Measurements from ENCODE around the gene RAB11FIP2. TPM values are rescaled to one million over a fixed set of nuclear protein-coding genes. Genes with fewer than 3 reads are reported as not detected.

Gene RAB11FIP2
- total RNA-seq, 2 experiments from 2014 or later: 9.7 to 12.5 TPM

GRCh38 chr10:118033905-118034304, 12.8 kb downstream of the RAB11FIP2 start:
- intact Hi-C loops (cut with DNase I, micrococcal nuclease): no loop called here
- peaks cover 18% of the 10 kb centered on the region for H3K36me3 Mint-ChIP-seq (ENCODE audit: low read depth)

GRCh38 chr10:118032564-118032963, 14.2 kb downstream of the RAB11FIP2 start:
- DNase-seq: no peak
- no peaks in the 10 kb centered on the region for H3K9me3 Mint-ChIP-seq (ENCODE audit: low read depth)
- CTCF ChIA-PET: no interaction called here
- POLR2A ChIA-PET: no interaction called here
- peaks cover 18% of the 10 kb centered on the region for H3K36me3 Mint-ChIP-seq (ENCODE audit: low read depth)
- peaks cover 27% of the 10 kb centered on the region for H3K4me1 Mint-ChIP-seq
- ATAC-seq: no peak
- H3K4me3 Mint-ChIP-seq: no peak overlapping the region
- H3K27me3 Mint-ChIP-seq: no peaks in the 10 kb centered on the region
- no peak overlapping the region for H3K27ac Mint-ChIP-seq
- intact Hi-C loops (cut with DNase I, micrococcal nuclease): no loop called here

More at GRCh38 chr10:118033905-118034304, 12.8 kb downstream of the RAB11FIP2 start:
- Mint-ChIP-seq H3K27ac (no peak overlapping the region), H3K27me3 (no peaks in the 10 kb centered on the region), H3K4me3 (no peak overlapping the region), H3K4me1 (peaks cover 25% of the 10 kb centered on the region), H3K9me3 (ENCODE audit: low read depth) (no peaks in the 10 kb centered on the region)
- ATAC-seq: no peak
- ChIA-PET POLR2A (no interaction called here), CTCF (no interaction called here)
- DNase-seq: no peak

- Mint-ChIP-seq H3K36me3 (ENCODE audit: low read depth) (peaks cover 18% of the 10 kb centered on the region), H3K27me3 (no peaks in the 10 kb centered on the region), H3K9me3 (ENCODE audit: low read depth) (no peaks in the 10 kb centered on the region), H3K27ac (no peak overlapping the region), H3K4me1 (peaks cover 22% of the 10 kb centered on the region), H3K4me3 (no peak overlapping the region)
- ATAC-seq: no peak
- intact Hi-C loops (cut with DNase I, micrococcal nuclease): no loop called here
- no peak for DNase-seq
- POLR2A ChIA-PET: no interaction called here
- CTCF ChIA-PET: no interaction called here
These were observed 15.2 kb downstream of the RAB11FIP2 start for GRCh38 chr10:118031351-118032075.

- no peak for ATAC-seq
- Mint-ChIP-seq H3K36me3 (ENCODE audit: low read depth) (peaks cover 16% of the 10 kb centered on the region), H3K27me3 (no peaks in the 10 kb centered on the region), H3K4me3 (no peak overlapping the region), H3K9me3 (ENCODE audit: low read depth) (no peaks in the 10 kb centered on the region), H3K4me1 (peaks cover 11% of the 10 kb centered on the region), H3K27ac (no peak overlapping the region)
- DNase-seq: no peak
- intact Hi-C loops (cut with DNase I, micrococcal nuclease): no loop called here
- ChIA-PET POLR2A (no interaction called here), CTCF (interaction anchor here (1.0 kb wide), 1 partner anchor 9 kb away, joined by 5 read pairs; no protein-coding TSS in a partner anchor)
These were observed 18.1 kb downstream of the RAB11FIP2 start for GRCh38 chr10:118028619-118029018.

- Mint-ChIP-seq H3K27ac (no peak overlapping the region), H3K36me3 (ENCODE audit: low read depth) (peaks cover 11% of the 10 kb centered on the region), H3K4me3 (no peak overlapping the region), H3K9me3 (ENCODE audit: low read depth) (no peaks in the 10 kb centered on the region), H3K27me3 (no peaks in the 10 kb centered on the region), H3K4me1 (peaks cover 11% of the 10 kb centered on the region)
- ChIA-PET POLR2A (no interaction called here), CTCF (interaction anchor here (0.7 to 2.3 kb wide), 2 partner anchors 12 to 51 kb away, joined by 3 to 5 read pairs; no protein-coding TSS in a partner anchor)
- intact Hi-C loops (cut with DNase I, micrococcal nuclease): no loop called here
- no peak for DNase-seq
- no peak for ATAC-seq
These were observed 19.3 kb downstream of the RAB11FIP2 start for GRCh38 chr10:118027397-118027796.

- Mint-ChIP-seq H3K36me3 (ENCODE audit: low read depth) (peaks cover 11% of the 10 kb centered on the region), H3K9me3 (ENCODE audit: low read depth) (no peaks in the 10 kb centered on the region), H3K4me3 (no peak overlapping the region), H3K27me3 (no peaks in the 10 kb centered on the region), H3K27ac (no peak overlapping the region), H3K4me1 (peaks cover 11% of the 10 kb centered on the region)
- CTCF ChIA-PET: interaction anchor here (2.3 kb wide), 1 partner anchor 13 kb away, joined by 5 read pairs; no protein-coding TSS in a partner anchor
- DNase-seq: no peak
- intact Hi-C loops (cut with DNase I, micrococcal nuclease): no loop called here
- no peak for ATAC-seq
- POLR2A ChIA-PET: no interaction called here
These were observed 19.8 kb downstream of the RAB11FIP2 start for GRCh38 chr10:118026936-118027335.

GRCh38 chr10:118020365-118020764, 26.4 kb downstream of the RAB11FIP2 start:
- ChIA-PET POLR2A (no interaction called here), CTCF (interaction anchor here (0.6 kb wide), 1 partner anchor 666 kb away, joined by 3 read pairs; no protein-coding TSS in a partner anchor)
- H3K9me3 Mint-ChIP-seq (ENCODE audit: low read depth): no peaks in the 10 kb centered on the region
- H3K4me1 Mint-ChIP-seq: no peaks in the 10 kb centered on the region
- no peaks in the 10 kb centered on the region for H3K27me3 Mint-ChIP-seq
- ATAC-seq: no peak
- H3K36me3 Mint-ChIP-seq (ENCODE audit: low read depth): no peaks in the 10 kb centered on the region
- no peak for DNase-seq
- intact Hi-C loops (cut with DNase I, micrococcal nuclease): no loop called here
- no peak overlapping the region for H3K27ac Mint-ChIP-seq
- H3K4me3 Mint-ChIP-seq: no peak overlapping the region

- Mint-ChIP-seq H3K27ac (no peak overlapping the region), H3K4me3 (no peak overlapping the region), H3K27me3 (no peaks in the 10 kb centered on the region), H3K36me3 (ENCODE audit: low read depth) (peaks cover 5% of the 10 kb centered on the region), H3K9me3 (ENCODE audit: low read depth) (no peaks in the 10 kb centered on the region), H3K4me1 (no peaks in the 10 kb centered on the region)
- ChIA-PET CTCF (no interaction called here), POLR2A (no interaction called here)
- DNase-seq: no peak
- intact Hi-C loops (cut with DNase I, micrococcal nuclease): no loop called here
- no peak for ATAC-seq
These were observed 28.9 kb downstream of the RAB11FIP2 start for GRCh38 chr10:118017850-118018249.

- Mint-ChIP-seq H3K9me3 (ENCODE audit: low read depth) (no peaks in the 10 kb centered on the region), H3K36me3 (ENCODE audit: low read depth) (peaks cover 5% of the 10 kb centered on the region), H3K27ac (no peak overlapping the region), H3K4me3 (no peak overlapping the region), H3K27me3 (no peaks in the 10 kb centered on the region), H3K4me1 (no peaks in the 10 kb centered on the region)
- CTCF ChIA-PET: no interaction called here
- intact Hi-C loops (cut with DNase I, micrococcal nuclease): no loop called here
- ATAC-seq (no peak), DNase-seq (no peak)
- POLR2A ChIA-PET: no interaction called here
These were observed 29.5 kb downstream of the RAB11FIP2 start for GRCh38 chr10:118017071-118017740.

- DNase-seq (no peak), ATAC-seq (no peak)
- no peaks in the 10 kb centered on the region for H3K9me3 Mint-ChIP-seq (ENCODE audit: low read depth)
- H3K36me3 Mint-ChIP-seq (ENCODE audit: low read depth): peaks cover 16% of the 10 kb centered on the region
- no peak overlapping the region for H3K4me3 Mint-ChIP-seq
- ChIA-PET CTCF (no interaction called here), POLR2A (no interaction called here)
- no peaks in the 10 kb centered on the region for H3K4me1 Mint-ChIP-seq
- no peaks in the 10 kb centered on the region for H3K27me3 Mint-ChIP-seq
- no peak overlapping the region for H3K27ac Mint-ChIP-seq
- intact Hi-C loops (cut with DNase I, micrococcal nuclease): no loop called here
These were observed 33.7 kb downstream of the RAB11FIP2 start for GRCh38 chr10:118012952-118013525.

GRCh38 chr10:118007773-118008172, 39.0 kb downstream of the RAB11FIP2 start:
- Mint-ChIP-seq H3K27me3 (no peaks in the 10 kb centered on the region), H3K4me3 (no peak overlapping the region), H3K9me3 (ENCODE audit: low read depth) (no peaks in the 10 kb centered on the region), H3K27ac (no peak overlapping the region), H3K36me3 (ENCODE audit: low read depth) (peaks cover 35% of the 10 kb centered on the region), H3K4me1 (peaks cover 3% of the 10 kb centered on the region)
- ATAC-seq (no peak), DNase-seq (no peak)
- intact Hi-C loops (cut with DNase I, micrococcal nuclease): no loop called here
- ChIA-PET POLR2A (no interaction called here), CTCF (interaction anchor here (0.6 kb wide), 1 partner anchor 86 kb away, joined by 3 read pairs; no protein-coding TSS in a partner anchor)

- peaks cover 9% of the 10 kb centered on the region for H3K4me1 Mint-ChIP-seq
- peaks cover 47% of the 10 kb centered on the region for H3K36me3 Mint-ChIP-seq (ENCODE audit: low read depth)
- H3K27ac Mint-ChIP-seq: peak overlapping the region; percentile 37
- DNase-seq: no peak
- H3K27me3 Mint-ChIP-seq: no peaks in the 10 kb centered on the region
- ATAC-seq: no peak
- CTCF ChIA-PET: no interaction called here
- POLR2A ChIA-PET: no interaction called here
- H3K9me3 Mint-ChIP-seq (ENCODE audit: low read depth): no peaks in the 10 kb centered on the region
- no peak overlapping the region for H3K4me3 Mint-ChIP-seq
- intact Hi-C loops (cut with DNase I, micrococcal nuclease): loop anchor here in 1 of 2 experiments (2.0 kb wide), 1 partner anchor 44 kb away; the partner anchor contains the start of gene RAB11FIP2
These were observed 43.6 kb downstream of the RAB11FIP2 start for GRCh38 chr10:118003126-118003525.

Measured in activated CD4-positive, alpha-beta T cell treated with anti-CD3 and anti-CD28 coated beads for 36 hours (primary cell).